Uterus (tissue), 4 donors: ENCODE results near the gene RORC. TPM values are rescaled to one million over a fixed set of nuclear protein-coding genes. Genes with fewer than 3 reads are reported as not detected.

ENCODE experiments used
- DNase-seq, 2 donors: peaks; one replicate each; pipeline ENCODE4 v3.0.0-alpha.2; 2019 to 2020
- H3K27ac ChIP-seq, 2 donors: fragments of 200-600 bp; sonication (generic); 1 replicate in 1 of 2; 2 replicates in 1 of 2; pipeline ENCODE4 v1.5.1; 2016 to 2018
- H3K27me3 ChIP-seq, 2 donors: fragments of 200-600 bp; sonication (generic); one replicate each; pipeline ENCODE4 v1.5.1; 2018 to 2019; ENCODE audit warnings: control low read depth in 1 of 2
- H3K36me3 ChIP-seq, 2 donors: fragments of 200-600 bp; sonication (generic); one replicate each; pipeline ENCODE4 v1.5.1; 2019; ENCODE audit warnings: control low read depth in 1 of 2
- H3K4me1 ChIP-seq, 2 donors: fragments of 200-600 bp; sonication (generic); one replicate each; pipeline ENCODE4 v1.5.1; 2018 to 2019; ENCODE audit warnings: control low read depth in 1 of 2
- H3K4me3 ChIP-seq, 2 donors: fragments of 200-600 bp; sonication (generic); 1 replicate in 1 of 2; 2 replicates in 1 of 2; pipeline ENCODE4 v1.5.1; 2018 to 2019; ENCODE audit warnings: mild to moderate bottlenecking in 1 of 2
- H3K9me3 ChIP-seq, 2 donors: fragments of 200-600 bp; sonication (generic); one replicate each; pipeline ENCODE4 v1.5.1; 2019; ENCODE audit warnings: control low read depth in 1 of 2
- CTCF ChIP-seq, 4 experiments: fragments of 200-600 bp in 2 of 4; fragments of 450-650 bp in 2 of 4; sonication (generic) in 2 of 4; IDR thresholded peaks; one replicate each; pipeline ENCODE4 v1.5.1; 2016 to 2019; ENCODE audit warnings: antibody characterized with exemption in 4 of 4, mild to moderate bottlenecking in 2 of 4, moderate library complexity in 1 of 4
- POLR2A ChIP-seq, 2 donors: fragments of 450-650 bp; IDR thresholded peaks; one replicate each; pipeline ENCODE4 v1.6.1; 2016; ENCODE audit warnings: antibody characterized with exemption in 2 of 2, mild to moderate bottlenecking in 1 of 2, moderate library complexity in 1 of 2
- intact Hi-C: fragments of 100-400 bp; cut with DNase I; formaldehyde crosslinking; loops from one replicate; pipeline ENCODE4 v1.15.1; 2023; ENCODE audit warnings: low total_unique reads
- total RNA-seq, 4 donors: library from RNA; depleted of rRNA in 3 of 4; stranded (reverse); fragments of >200 nt in 3 of 4; gene quantifications; one replicate each; pipeline versions ENCODE4 v1.1.0 to v1.2.4, GENCODE V29; 2014 to 2023
- donor health status: DM: yes; HTN: yes; CAD: no.

RORC gene
- total RNA-seq, 4 donors from 2014 or later, result 0.51 to 4.8 (median 2.1) TPM

GRCh38 chr1:151841141-151841540, 9.5 kb upstream of the RORC start:
- no peak for TF ChIP-seq CTCF (IDR thresholded peaks at IDR 0.05)
- no peak for TF ChIP-seq POLR2A (IDR thresholded peaks at IDR 0.05)

GRCh38 chr1:151840421-151840820, 8.8 kb upstream of the RORC start:
- Histone ChIP-seq H3K27ac (no peak overlapping the region), H3K36me3 (no peaks in the 10 kb centered on the region), H3K4me3 (no peak overlapping the region), H3K27me3 (peaks cover 11 to 17% of the 10 kb centered on the region in 2 donors), H3K4me1 (peaks cover 0 to 7% of the 10 kb centered on the region in 2 donors), H3K9me3 (no peaks in the 10 kb centered on the region)
- no peak for TF ChIP-seq CTCF (IDR thresholded peaks at IDR 0.05)
- TF ChIP-seq POLR2A (IDR thresholded peaks at IDR 0.05), result no peak
- intact Hi-C loops, result no loop called here
- no peak for DNase-seq

More at GRCh38 chr1:151841141-151841540, 9.5 kb upstream of the RORC start:
- intact Hi-C loops, result no loop called here
- Histone ChIP-seq H3K27me3 (peaks cover 11 to 17% of the 10 kb centered on the region in 2 donors), H3K4me1 (peaks cover 0 to 7% of the 10 kb centered on the region in 2 donors), H3K9me3 (no peaks in the 10 kb centered on the region), H3K27ac (no peak overlapping the region), H3K4me3 (no peak overlapping the region), H3K36me3 (no peaks in the 10 kb centered on the region)
- no peak for DNase-seq

GRCh38 chr1:151839457-151840403, 8.1 kb upstream of the RORC start, which contains the start of gene C2CD4D:
TSS of gene C2CD4D (minus strand) at chr1:151839820. CDS start at chr1:151838989, 831 bp downstream.
- Histone ChIP-seq H3K36me3 (no peaks in the 10 kb centered on the region), H3K4me1 (peaks cover 0 to 7% of the 10 kb centered on the region in 2 donors), H3K9me3 (no peaks in the 10 kb centered on the region), H3K4me3 (peak within 1 kb of the TSS in 1 of 2 donors; percentile 28), H3K27ac (no peak within 1 kb of the TSS), H3K27me3 (peaks cover 11 to 17% of the 10 kb centered on the region in 2 donors)
- no peak for DNase-seq
- TF ChIP-seq CTCF (IDR thresholded peaks at IDR 0.05), result no peak
- TF ChIP-seq POLR2A (IDR thresholded peaks at IDR 0.05), result peak in 1 of 2 donors; percentile 51
- intact Hi-C loops, result no loop called here

GRCh38 chr1:151839082-151839412, 7.4 kb upstream of the RORC start:
- Histone ChIP-seq H3K4me1 (peaks cover 0 to 7% of the 10 kb centered on the region in 2 donors), H3K27me3 (peaks cover 11 to 17% of the 10 kb centered on the region in 2 donors), H3K9me3 (no peaks in the 10 kb centered on the region), H3K4me3 (peak overlapping the region in 1 of 2 donors; percentile 28), H3K27ac (no peak overlapping the region), H3K36me3 (no peaks in the 10 kb centered on the region)
- TF ChIP-seq CTCF (IDR thresholded peaks at IDR 0.05) (no peak), POLR2A (IDR thresholded peaks at IDR 0.05) (no peak)
- intact Hi-C loops, result no loop called here
- DNase-seq, result no peak
